Gastroesophageal sphincter (tissue), 4 donors: Measurements from ENCODE around the gene PDZK1. TPM values are rescaled to one million over a fixed set of nuclear protein-coding genes. Genes with fewer than 3 reads are reported as not detected.

Experiments used
- ATAC-seq: fragments of 150-250 bp; one replicate; pipeline ENCODE4 v1.9.1; 2016; ENCODE audit warnings: mild to moderate bottlenecking, moderate library complexity
- H3K27ac ChIP-seq, 4 donors: fragments of 200-600 bp; sonication (generic) in 3 of 4; 1 replicate in 3 of 4; 2 replicates in 1 of 4; pipeline ENCODE4 v1.5.1; 2016 to 2019
- H3K27me3 ChIP-seq: fragments of 200-600 bp; sonication (generic); one replicate; pipeline ENCODE4 v1.5.1; 2019
- H3K36me3 ChIP-seq, 2 donors: fragments of 200-600 bp; sonication (generic); one replicate each; pipeline ENCODE4 v1.5.1; 2019; ENCODE audit warnings: control low read depth in 1 of 2
- H3K4me1 ChIP-seq, 3 donors: fragments of 200-600 bp; sonication (generic); 1 replicate in 2 of 3; 2 replicates in 1 of 3; pipeline ENCODE4 v1.5.1; 2016 to 2019; ENCODE audit warnings: control low read depth in 2 of 3
- H3K4me3 ChIP-seq, 2 donors: fragments of 200-600 bp; sonication (generic); one replicate each; pipeline ENCODE4 v1.5.1; 2019; ENCODE audit warnings: mild to moderate bottlenecking in 1 of 2, moderate library complexity in 1 of 2
- H3K9me3 ChIP-seq, 3 donors: fragments of 200-600 bp; sonication (generic); one replicate each; pipeline ENCODE4 v1.5.1; 2017 to 2019; ENCODE audit warnings: control low read depth in 2 of 3
- CTCF ChIP-seq, 4 experiments: fragments of 200-600 bp in 2 of 4; fragments of 450-650 bp in 2 of 4; sonication (generic) in 1 of 4; IDR thresholded peaks; one replicate each; pipeline ENCODE4 v1.5.1; 2017 to 2019; ENCODE audit warnings: antibody characterized with exemption in 4 of 4, mild to moderate bottlenecking in 2 of 4, moderate library complexity in 2 of 4
- EP300 ChIP-seq: sonication (generic); formaldehyde crosslinking; IDR thresholded peaks from one replicate; pipeline ENCODE4 v1.6.1; 2017; ENCODE audit warnings: antibody characterized with exemption, mild to moderate bottlenecking
- POLR2A ChIP-seq, 2 donors: fragments of 450-650 bp; IDR thresholded peaks; one replicate each; pipeline ENCODE4 v1.6.1; 2017; ENCODE audit warnings: antibody characterized with exemption in 2 of 2, mild to moderate bottlenecking in 2 of 2, moderate library complexity in 1 of 2
- POLR2AphosphoS5 ChIP-seq: sonication (generic); formaldehyde crosslinking; IDR thresholded peaks from one replicate; pipeline ENCODE4 v1.6.1; 2017; ENCODE audit warnings: antibody characterized with exemption
- WGBS, 2 donors: methylation state at CpG; one replicate each; pipeline ENCODE4 v1.1.5; 2018; ENCODE audit warnings: low coverage in 1 of 2; 5-methylcytosine and 5-hydroxymethylcytosine counted together
- total RNA-seq, 4 donors: library from RNA; depleted of rRNA; stranded (reverse); fragments of >200 nt; gene quantifications; one replicate each; pipeline ENCODE4 v1.1.0, GENCODE V29; 2016

The PDZK1 gene
- under 1 TPM in 2 of 4 donors, not detected in 2; 0.46 to 0.87 TPM for total RNA-seq

- Histone ChIP-seq H3K36me3 (no peaks in the 10 kb centered on the region), H3K4me1 (peaks cover 0 to 10% (median 0%) of the 10 kb centered on the region in 3 donors), H3K27me3 (no peaks in the 10 kb centered on the region), H3K9me3 (no peaks in the 10 kb centered on the region), H3K4me3 (no peak within 1 kb of the TSS), H3K27ac (no peak within 1 kb of the TSS)
- 62 to 80% methylated on average over 1 to 2 of the region's 9 CpGs for WGBS, 2 donors
- TF ChIP-seq EP300: no peak
- no peak for TF ChIP-seq CTCF (IDR thresholded peaks at IDR 0.05)
- no peak for TF ChIP-seq POLR2A (IDR thresholded peaks at IDR 0.05)
- no peak for TF ChIP-seq POLR2AphosphoS5
- ATAC-seq: no peak
Observed at GRCh38 chr1:145707183-145707867, at the start of gene PDZK1. TSS of gene PDZK1 (minus strand) at chr1:145707368. CDS start at chr1:145688021, 19,347 bp downstream.

- no peak overlapping the region for H3K4me3 ChIP-seq
- H3K4me1 ChIP-seq: peaks cover 0 to 41% (median 2%) of the 10 kb centered on the region in 3 donors
- H3K27ac ChIP-seq: peak overlapping the region; percentile 19 to 34 (median 29)
- TF ChIP-seq CTCF (IDR thresholded peaks at IDR 0.05): no peak
- no peak for TF ChIP-seq EP300
- no peak for TF ChIP-seq POLR2AphosphoS5
- TF ChIP-seq POLR2A (IDR thresholded peaks at IDR 0.05): no peak
- H3K9me3 ChIP-seq: no peaks in the 10 kb centered on the region
- no peaks in the 10 kb centered on the region for H3K27me3 ChIP-seq
- no peak for ATAC-seq
- peaks cover 0 to 77% of the 10 kb centered on the region in 2 donors for H3K36me3 ChIP-seq
- 41% methylated on average over 4 to 5 of the region's 5 CpGs for WGBS, 2 donors
Observed at GRCh38 chr1:145751491-145752037, 44.4 kb upstream of the PDZK1 start.

DNA sequence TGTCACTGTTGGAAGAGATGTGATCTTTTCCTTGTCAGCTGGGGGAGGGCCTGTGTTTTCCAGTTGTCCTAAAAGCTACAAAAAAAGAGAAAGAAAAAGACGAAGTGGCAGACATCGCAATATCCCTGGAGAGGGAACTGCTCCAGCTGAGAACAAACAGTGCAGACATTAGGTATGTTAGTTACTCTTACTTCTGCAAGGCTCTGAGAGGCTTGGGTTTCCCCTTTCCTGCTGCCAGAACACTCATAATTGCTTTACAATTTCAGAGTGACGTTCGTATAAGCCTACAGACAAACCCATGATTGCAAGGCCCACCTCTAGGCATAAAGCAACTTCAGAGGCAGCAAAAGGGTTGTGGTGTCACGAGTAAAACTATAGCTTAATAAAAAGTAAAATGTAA lies 43.3 kb upstream of the PDZK1 start:
- H3K27ac ChIP-seq: peak overlapping the region in 1 of 4 donors; percentile 6
- TF ChIP-seq EP300 (no peak), POLR2A (IDR thresholded peaks at IDR 0.05) (no peak), CTCF (IDR thresholded peaks at IDR 0.05) (no peak), POLR2AphosphoS5 (no peak)
- peaks cover 0 to 41% (median 2%) of the 10 kb centered on the region in 3 donors for H3K4me1 ChIP-seq
- no peaks in the 10 kb centered on the region for H3K9me3 ChIP-seq
- 46 to 54% methylated on average over 5 of the region's 5 CpGs for WGBS, 2 donors
- no peak overlapping the region for H3K4me3 ChIP-seq
- peaks cover 0 to 81% of the 10 kb centered on the region in 2 donors for H3K36me3 ChIP-seq
- ATAC-seq: no peak
- H3K27me3 ChIP-seq: no peaks in the 10 kb centered on the region

DNA sequence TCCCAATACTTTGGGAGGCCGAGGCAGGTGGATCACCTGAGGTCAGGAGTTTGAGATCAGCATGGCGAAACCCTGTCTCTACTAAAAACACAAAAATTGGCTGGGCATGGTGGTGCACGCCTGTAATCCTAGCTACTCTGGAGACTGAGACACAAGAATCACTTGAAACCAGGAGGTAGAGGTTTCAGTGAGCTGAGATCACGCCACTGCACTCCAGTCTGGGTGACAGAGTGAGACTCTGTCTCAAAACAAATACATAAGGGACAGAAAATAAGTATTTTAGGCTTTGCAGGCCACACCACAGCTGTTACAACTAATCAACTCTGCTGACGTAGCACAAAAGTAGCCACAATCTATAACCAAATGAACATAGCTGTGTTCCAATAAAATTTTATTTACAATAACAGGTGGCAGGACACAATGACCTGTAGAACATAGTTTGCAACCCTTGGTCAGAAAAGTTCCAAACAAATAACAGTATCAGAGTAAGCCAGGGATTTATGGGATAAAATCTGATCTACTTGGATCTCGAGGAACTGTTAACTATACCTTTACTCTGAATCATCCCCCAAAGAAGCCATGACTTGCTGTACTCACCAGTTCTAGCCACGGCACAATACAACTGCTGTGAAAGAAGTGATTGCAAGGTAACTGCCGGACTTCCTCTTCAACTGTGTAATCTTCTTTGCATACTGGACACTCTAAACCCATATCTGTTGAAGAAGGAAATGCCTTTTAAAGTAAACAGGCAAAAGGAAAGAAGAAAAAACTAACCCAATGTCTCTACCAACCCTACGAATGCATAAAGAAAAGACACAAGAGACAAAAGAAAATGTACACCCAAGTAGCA lies 40.5 kb upstream of the PDZK1 start:
- Histone ChIP-seq H3K4me1 (peaks cover 0 to 34% (median 2%) of the 10 kb centered on the region in 3 donors), H3K4me3 (no peak overlapping the region), H3K27me3 (no peaks in the 10 kb centered on the region), H3K36me3 (peaks cover 0 to 99% of the 10 kb centered on the region in 2 donors), H3K9me3 (no peaks in the 10 kb centered on the region), H3K27ac (no peak overlapping the region)
- TF ChIP-seq CTCF (IDR thresholded peaks at IDR 0.05) (no peak), POLR2AphosphoS5 (no peak), POLR2A (IDR thresholded peaks at IDR 0.05) (no peak)
- ATAC-seq: no peak
- 85 to 87% methylated on average over 8 to 9 of the region's 9 CpGs for WGBS, 2 donors
